Heart left ventricle (tissue), 16 donors: ENCODE measurements around the gene BRIP1. TPM values are rescaled to one million over a fixed set of nuclear protein-coding genes. Genes with fewer than 3 reads are reported as not detected.

Experiments
- ATAC-seq, 4 donors: fragments of 200-7000 bp; cut with Tn5 transposase; one replicate each; pipeline ENCODE4 v1.9.1; 2020 to 2022; ENCODE audit warnings: moderate library complexity in 4 of 4, mild to moderate bottlenecking in 3 of 4, moderate number of reproducible peaks in 1 of 4
- DNase-seq, 5 donors: peaks; one replicate each; pipeline ENCODE4 v3.0.0-alpha.2; 2020
- H3K27ac ChIP-seq, 12 donors: fragments of 200-600 bp; sonication (generic) in 4 of 12; one replicate each; pipeline versions ENCODE4 v1.5.0 to v1.8.0; 2016 to 2022; ENCODE audit warnings: mild to moderate bottlenecking in 2 of 12
- H3K27me3 ChIP-seq, 9 donors: fragments of 200-600 bp; sonication (generic) in 2 of 9; one replicate each; pipeline versions ENCODE4 v1.5.1 to v1.8.0; 2016 to 2022; ENCODE audit warnings: mild to moderate bottlenecking in 3 of 9
- H3K36me3 ChIP-seq, 9 donors: fragments of 200-600 bp; sonication (generic) in 2 of 9; one replicate each; pipeline versions ENCODE4 v1.5.0 to v1.8.0; 2018 to 2022; ENCODE audit warnings: mild to moderate bottlenecking in 2 of 9
- H3K4me1 ChIP-seq, 12 donors: fragments of 200-600 bp; sonication (generic) in 4 of 12; one replicate each; pipeline versions ENCODE4 v1.5.0 to v1.8.0; 2016 to 2022; ENCODE audit warnings: mild to moderate bottlenecking in 3 of 12
- H3K4me3 ChIP-seq, 12 donors: fragments of 200-600 bp; sonication (generic) in 4 of 12; one replicate each; pipeline versions ENCODE4 v1.5.0 to v1.8.0; 2017 to 2022; ENCODE audit warnings: mild to moderate bottlenecking in 9 of 12, moderate library complexity in 4 of 12
- H3K9me3 ChIP-seq, 12 donors: fragments of 200-600 bp; sonication (generic) in 4 of 12; one replicate each; pipeline versions ENCODE4 v1.5.0 to v1.8.0; 2016 to 2022; ENCODE audit warnings: mild to moderate bottlenecking in 1 of 12
- POLR2A ChIP-seq, 2 donors: fragments of 450-650 bp; IDR thresholded peaks; one replicate each; pipeline ENCODE4 v1.6.1; 2017; ENCODE audit warnings: antibody characterized with exemption in 2 of 2, mild to moderate bottlenecking in 2 of 2, moderate library complexity in 2 of 2
- WGBS, 4 donors: extraction: QIAGEN DNeasy Blood & Tissue Kit in 2 of 4; methylation state at CpG; one replicate each; pipeline versions ENCODE4 v1.1.5 to v1.1.7; 2013 to 2018; 5-methylcytosine and 5-hydroxymethylcytosine counted together
- intact Hi-C, 10 donors: fragments of 100-400 bp; cut with DNase I; formaldehyde crosslinking; loops; one replicate each; pipeline versions ENCODE4 v1.11.1 to v1.14.2; 2022
- long read RNA-seq, 3 donors: library from polyadenylated mRNA; unstranded; transcript quantifications; one replicate each; pipeline ENCODE4 v2.0.0, GENCODE V29; 2020 to 2021
- polyA plus RNA-seq, 2 donors: library from polyadenylated mRNA; stranded (reverse); fragments of 200-250 nt; gene quantifications; one replicate each; pipeline ENCODE4 v1.2.3, GENCODE V29; 2013
- total RNA-seq, 9 donors: library from RNA; depleted of rRNA in 2 of 9; stranded (reverse); fragments of >200 nt in 2 of 9; fragmentation: NEBNext Ultra II Directional in 3 of 9; extraction: Animal tissue kit (Norgen Biotek cat#: 25700) in 3 of 9; gene quantifications; one replicate each; pipeline versions ENCODE4 v1.1.0 to v1.2.4, GENCODE V29; 2016 to 2023
- TF ChIP-seq, protein P1 (sequence below), 12 donors: fragments of 200-600 bp; sonication (generic) in 4 of 12; IDR thresholded peaks; one replicate each; pipeline versions ENCODE4 v1.5.0 to v1.8.0; 2018 to 2022; ENCODE audit warnings: antibody characterized with exemption in 12 of 12, mild to moderate bottlenecking in 5 of 12
- donor health status: ischemic (EF 13 %, LVEDD 7.1; RV severe dilation, severe dysfunction).
- donor health status: healthy with polysubstance abuse.
- donor health status: DM: no; HTN: yes; CAD: no.
- donor health status: DM: no; HTN: no; CAD: no.
- donor health status: ischemic (EF 25% LVEDD 6.9; RV normal size, moderate dysfunction).
- donor health status: ischemic (EF 25% LVEDD 5.7; RV mildly dilated, moderate dysfunction).
- donor health status: healthy.
- donor health status: DM: yes; HTN: yes; CAD: no.
- donor health status: ischemic (EF 35%, LVEDD 5.7; RV mildly dilated, moderate dysfunction).
- donor health status: nonischemic (EF 11% LVEDD 7.7; RV severe dilation, severe dysfunction).
- donor health status: DM: yes; HTN: yes; CAD: no.
- donor health status: PGD.
- donor health status: ischemic (EF 29% LVEDD 5.4; RV normal size, mild dysfunction).
- donor health status: nonischemic (EF 23%, LVEDD 6.1; RV moderate dilation, normal function).

Gene BRIP1
- total RNA-seq (1 to 10 TPM in 1 of 9 donors, under 1 TPM in 5, not detected in 3; 0.09 to 2.2 (median 0.21) TPM), polyA plus RNA-seq (under 1 TPM; 0.04 to 0.08 TPM)
- long read RNA-seq, donor 1, result 0 reads
- long read RNA-seq, donor 2, result 0 reads
- long read RNA-seq, donor 3, result 0 reads

DNA sequence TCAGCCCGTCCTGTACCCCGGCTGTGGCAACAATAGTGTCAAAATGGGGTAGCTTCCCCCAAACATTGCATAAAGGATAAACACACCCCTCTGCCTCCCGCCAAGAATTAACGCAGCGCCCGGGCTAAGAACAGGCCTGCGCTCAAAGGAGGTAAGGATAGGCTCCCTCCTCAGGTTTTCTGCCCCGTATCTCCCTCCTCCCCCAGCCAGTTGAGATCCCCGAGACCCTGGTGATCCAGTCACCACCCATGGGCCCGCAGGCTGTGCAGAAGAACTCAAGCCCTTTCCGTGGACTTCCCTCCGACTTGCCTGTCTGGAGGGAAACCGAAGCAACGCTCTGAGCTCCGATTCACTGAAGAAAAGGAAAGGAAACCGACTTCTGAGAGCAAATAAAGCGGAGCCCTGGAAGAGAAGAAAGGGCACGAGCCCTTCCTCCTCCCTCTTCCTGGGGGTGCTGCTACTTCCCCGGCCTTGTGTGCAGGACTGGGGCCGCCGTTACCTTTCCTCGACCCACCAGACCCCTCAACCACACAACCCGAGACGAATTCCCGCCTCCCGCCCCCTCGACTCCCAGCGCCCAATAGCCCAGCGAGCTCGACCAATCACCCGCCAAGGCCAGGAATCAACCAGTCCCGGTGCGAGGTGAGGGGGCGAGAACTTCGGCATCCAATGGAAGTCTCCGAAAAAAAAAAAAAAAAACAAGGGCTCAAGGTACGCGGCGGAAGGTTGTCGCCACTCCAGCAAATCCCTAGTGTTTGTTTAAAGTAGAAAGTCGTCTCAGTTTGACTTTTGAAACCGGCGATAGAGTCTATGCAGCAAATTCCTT, at the start of gene BRIP1:
TSS of gene BRIP1 (minus strand) at position 554 of the 826 bp plus-strand sequence. CDS start 1,989 bp downstream, outside the sequence.
- H3K36me3 ChIP-seq, result peaks cover 0 to 21% (median 12%) of the 10 kb centered on the region in 9 donors
- peak; percentile 98 to 100 (median 100) for ATAC-seq
- DNase-seq, result peak; percentile 90 to 94 (median 92)
- H3K27ac ChIP-seq, result peak within 1 kb of the TSS in 11 of 12 donors; percentile 49 to 82 (median 68)
- no peaks in the 10 kb centered on the region for H3K27me3 ChIP-seq
- intact Hi-C loops, result loop anchor here in 2 of 10 donors (5.0 to 10.0 kb wide), 2 partner anchors 62 to 204 kb away; partner anchors contain the start of genes INTS2 (in 1 of the 2) and MED13 (in 1 of the 2)
- H3K4me3 ChIP-seq, result peak within 1 kb of the TSS; percentile 55 to 83 (median 70)
- 0 to 1% (median 1%) methylated on average over 40 to 43 of the region's 43 CpGs for WGBS, 4 donors
- TF ChIP-seq, protein P1, sequence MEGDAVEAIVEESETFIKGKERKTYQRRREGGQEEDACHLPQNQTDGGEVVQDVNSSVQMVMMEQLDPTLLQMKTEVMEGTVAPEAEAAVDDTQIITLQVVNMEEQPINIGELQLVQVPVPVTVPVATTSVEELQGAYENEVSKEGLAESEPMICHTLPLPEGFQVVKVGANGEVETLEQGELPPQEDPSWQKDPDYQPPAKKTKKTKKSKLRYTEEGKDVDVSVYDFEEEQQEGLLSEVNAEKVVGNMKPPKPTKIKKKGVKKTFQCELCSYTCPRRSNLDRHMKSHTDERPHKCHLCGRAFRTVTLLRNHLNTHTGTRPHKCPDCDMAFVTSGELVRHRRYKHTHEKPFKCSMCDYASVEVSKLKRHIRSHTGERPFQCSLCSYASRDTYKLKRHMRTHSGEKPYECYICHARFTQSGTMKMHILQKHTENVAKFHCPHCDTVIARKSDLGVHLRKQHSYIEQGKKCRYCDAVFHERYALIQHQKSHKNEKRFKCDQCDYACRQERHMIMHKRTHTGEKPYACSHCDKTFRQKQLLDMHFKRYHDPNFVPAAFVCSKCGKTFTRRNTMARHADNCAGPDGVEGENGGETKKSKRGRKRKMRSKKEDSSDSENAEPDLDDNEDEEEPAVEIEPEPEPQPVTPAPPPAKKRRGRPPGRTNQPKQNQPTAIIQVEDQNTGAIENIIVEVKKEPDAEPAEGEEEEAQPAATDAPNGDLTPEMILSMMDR (IDR thresholded peaks at IDR 0.05), result no peak
- TF ChIP-seq POLR2A (IDR thresholded peaks at IDR 0.05), result no peak
- peaks cover 0 to 15% (median 3%) of the 10 kb centered on the region in 12 donors for H3K4me1 ChIP-seq
- H3K9me3 ChIP-seq, result no peaks in the 10 kb centered on the region

DNA sequence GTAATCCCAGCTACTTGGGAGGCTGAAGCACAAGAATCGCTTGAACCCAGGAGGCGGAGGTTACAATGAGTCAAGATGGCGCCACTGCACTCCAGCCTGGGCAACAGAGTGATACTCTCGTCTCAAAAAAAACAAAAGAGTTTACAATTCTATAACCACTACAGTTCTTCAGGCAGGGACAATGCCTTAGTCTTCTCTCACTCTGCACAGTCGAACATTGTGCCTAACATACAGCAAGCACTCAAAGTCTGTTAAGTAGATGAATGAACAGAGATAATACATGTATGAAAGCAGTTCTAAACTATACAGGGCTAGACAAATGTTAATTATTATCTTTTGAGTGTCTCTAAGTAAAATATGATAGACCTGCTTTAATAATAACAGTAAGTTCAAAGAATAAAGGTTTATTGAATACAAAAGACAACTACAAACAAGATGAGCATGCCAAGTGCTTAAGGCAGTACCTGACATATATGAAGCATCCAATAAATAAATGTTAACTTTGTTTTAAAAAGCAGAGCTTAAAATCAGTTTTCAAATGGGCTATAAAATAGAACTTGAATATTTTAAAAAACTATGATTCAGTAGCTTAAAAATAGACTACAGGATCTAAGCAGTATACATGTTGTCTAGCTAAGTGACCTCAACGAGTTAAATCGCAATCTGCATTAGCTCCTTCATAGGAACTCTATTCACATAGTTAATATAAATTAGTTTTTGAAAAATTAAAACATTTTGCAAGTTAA, 45.1 kb upstream of the BRIP1 start:
- H3K4me1 ChIP-seq, result no peaks in the 10 kb centered on the region
- H3K9me3 ChIP-seq, result no peaks in the 10 kb centered on the region
- 89 to 97% (median 93%) methylated on average over 7 of the region's 7 CpGs for WGBS, 4 donors
- intact Hi-C loops, result no loop called here
- DNase-seq, result no peak
- H3K27ac ChIP-seq, result no peak overlapping the region
- peaks cover 2 to 99% (median 86%) of the 10 kb centered on the region in 9 donors for H3K36me3 ChIP-seq
- TF ChIP-seq, protein P1 (IDR thresholded peaks at IDR 0.05), result no peak
- TF ChIP-seq POLR2A (IDR thresholded peaks at IDR 0.05), result no peak
- H3K27me3 ChIP-seq, result no peaks in the 10 kb centered on the region
- no peak for ATAC-seq
- H3K4me3 ChIP-seq, result no peak overlapping the region

DNA sequence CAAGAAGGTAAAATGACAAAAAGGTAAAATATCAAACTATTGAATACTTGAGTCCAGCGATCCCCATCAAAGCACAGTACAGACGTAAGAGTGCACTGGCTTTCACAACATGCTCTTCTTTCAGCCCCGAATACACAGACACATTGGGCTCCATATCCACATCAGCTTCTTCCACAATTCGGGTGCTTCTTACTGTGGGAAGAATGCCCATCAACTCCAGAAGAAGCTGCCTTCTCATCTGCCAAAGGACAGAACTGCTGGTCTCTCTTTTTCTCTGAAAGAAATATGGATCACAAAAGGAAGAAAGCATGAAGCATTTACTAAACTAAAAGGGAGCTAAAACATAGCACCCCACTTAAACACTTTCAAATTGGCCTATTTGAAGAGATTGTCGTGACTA, 44.0 kb upstream of the BRIP1 start:
- intact Hi-C loops, result no loop called here
- no peak for TF ChIP-seq POLR2A (IDR thresholded peaks at IDR 0.05)
- TF ChIP-seq, protein P1 (IDR thresholded peaks at IDR 0.05), result no peak
- Histone ChIP-seq H3K36me3 (peaks cover 2 to 100% (median 92%) of the 10 kb centered on the region in 9 donors), H3K4me1 (no peaks in the 10 kb centered on the region), H3K9me3 (no peaks in the 10 kb centered on the region), H3K27ac (no peak overlapping the region), H3K4me3 (no peak overlapping the region), H3K27me3 (no peaks in the 10 kb centered on the region)
- 94 to 96% (median 95%) methylated on average over 5 of the region's 5 CpGs for WGBS, 4 donors
- no peak for DNase-seq
- ATAC-seq, result no peak
